DMS 273 (cell line): ENCODE measurements around the gene GALNT6.

Experiments used
- DNase-seq: peaks from one replicate; lab custom pipeline; 2025; ENCODE audit not compliant: unreplicated experiment; lab: John Stamatoyannopoulos, UW

The GALNT6 gene

DNA sequence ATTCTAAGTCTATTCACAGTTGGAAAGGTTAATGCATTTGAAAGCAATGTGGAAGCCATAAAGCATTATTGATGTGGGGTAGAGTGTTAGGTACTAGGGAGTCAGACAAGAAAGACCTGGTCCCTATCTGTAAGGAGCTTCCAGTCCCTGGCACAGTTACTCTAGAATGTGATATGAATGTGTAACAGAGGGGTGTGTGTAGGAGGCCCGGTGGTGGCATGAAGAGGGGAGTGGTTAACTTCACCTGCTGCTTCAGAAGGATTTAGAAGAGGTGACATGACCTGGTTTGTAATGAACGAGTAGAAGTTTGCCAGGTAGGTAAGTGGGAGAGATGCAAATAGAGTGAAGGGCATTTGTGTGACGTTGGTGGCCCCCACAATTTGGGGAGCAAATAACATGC, 15.1 kb upstream of the GALNT6 start:
- no peak for DNase-seq

GRCh38 chr12:51405801-51406207, 14.6 kb upstream of the GALNT6 start:
- DNase-seq, result no peak

GRCh38 chr12:51404627-51405026, 13.4 kb upstream of the GALNT6 start:
- no peak for DNase-seq

DNA sequence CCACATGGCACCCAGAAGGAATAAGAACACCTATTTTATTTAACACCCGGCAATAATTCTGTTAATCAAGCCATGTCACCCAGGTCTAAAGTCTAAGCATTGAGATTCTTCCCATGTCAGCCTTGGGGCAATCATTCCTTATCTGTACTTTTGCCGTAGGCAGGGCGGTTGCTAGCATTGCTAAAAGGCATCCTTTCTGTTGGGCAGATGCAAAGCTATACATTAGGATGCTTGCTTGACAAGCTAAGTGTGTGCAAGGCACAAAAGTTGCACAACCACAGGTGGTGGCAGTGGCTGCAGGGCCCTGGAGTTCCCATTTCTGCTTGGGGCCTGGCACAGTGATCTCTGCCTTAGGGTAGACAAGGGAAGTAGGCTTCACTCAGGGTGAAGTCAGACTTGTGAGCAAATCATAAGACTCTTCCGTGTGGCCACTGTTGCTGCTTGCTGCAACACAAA, 12.5 kb upstream of the GALNT6 start:
- DNase-seq, result no peak

DNA sequence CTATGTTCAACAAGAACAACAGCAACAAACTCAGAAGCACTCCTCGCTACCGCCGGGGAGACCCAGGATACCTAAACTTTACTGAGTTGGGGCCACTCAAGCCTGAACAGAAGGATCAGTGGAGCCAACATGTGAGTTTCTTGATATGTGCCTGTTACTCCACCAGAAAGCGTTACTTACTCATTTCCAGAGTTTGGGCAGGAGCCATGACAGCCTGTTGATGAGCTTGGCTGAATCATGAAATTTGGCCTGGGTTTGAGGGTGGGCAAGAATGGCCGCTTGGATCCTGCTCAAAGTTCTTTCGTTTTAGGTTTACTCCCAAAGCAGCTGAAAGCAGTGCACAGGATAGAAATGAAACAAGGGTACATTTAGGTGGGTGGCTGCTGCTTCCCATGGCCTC, 12.0 kb upstream of the GALNT6 start:
- no peak for DNase-seq

- DNase-seq, result no peak
Observed at GRCh38 chr12:51401900-51402299, 10.7 kb upstream of the GALNT6 start.

DNA sequence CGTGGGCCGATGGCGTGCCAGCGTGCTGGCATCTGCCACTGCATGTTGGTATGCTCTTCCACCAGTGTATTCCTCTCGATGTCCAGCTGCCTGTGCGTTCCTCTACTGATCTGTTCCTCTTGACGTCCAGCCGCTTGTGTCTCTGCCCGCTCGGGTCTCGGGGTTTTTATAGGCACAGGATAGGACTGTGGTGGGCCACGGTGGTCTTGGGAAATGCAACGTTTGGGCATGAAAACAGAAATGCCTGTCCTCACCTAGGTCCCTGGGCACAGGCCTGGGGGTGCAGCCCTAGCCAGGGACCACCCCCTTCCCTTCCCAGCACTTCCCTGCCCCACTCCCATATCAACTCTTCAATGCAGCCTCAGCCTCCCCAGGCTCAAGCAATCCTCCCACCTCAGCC, 10.3 kb upstream of the GALNT6 start:
- DNase-seq, result no peak

DNA sequence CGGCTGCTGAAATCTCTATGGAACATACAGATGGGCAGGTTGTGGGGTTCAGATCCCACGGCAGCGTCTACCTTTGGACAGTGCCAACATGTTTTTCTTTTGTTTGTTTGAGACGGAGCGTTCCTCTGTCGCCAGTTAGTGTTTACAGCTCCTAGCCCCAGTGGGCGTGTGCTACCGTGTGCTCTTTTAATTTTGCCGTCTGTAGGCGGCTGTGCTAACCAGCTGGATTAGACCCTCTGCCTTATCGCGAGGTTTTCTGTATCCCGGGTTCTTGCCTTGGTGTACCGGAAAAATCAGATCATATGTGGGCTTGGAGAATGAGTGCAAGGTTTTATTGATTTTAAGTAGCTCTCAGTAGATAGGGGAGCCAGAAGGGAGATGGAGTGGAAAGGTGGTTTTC, 9.8 kb upstream of the GALNT6 start:
- no peak for DNase-seq

DNA sequence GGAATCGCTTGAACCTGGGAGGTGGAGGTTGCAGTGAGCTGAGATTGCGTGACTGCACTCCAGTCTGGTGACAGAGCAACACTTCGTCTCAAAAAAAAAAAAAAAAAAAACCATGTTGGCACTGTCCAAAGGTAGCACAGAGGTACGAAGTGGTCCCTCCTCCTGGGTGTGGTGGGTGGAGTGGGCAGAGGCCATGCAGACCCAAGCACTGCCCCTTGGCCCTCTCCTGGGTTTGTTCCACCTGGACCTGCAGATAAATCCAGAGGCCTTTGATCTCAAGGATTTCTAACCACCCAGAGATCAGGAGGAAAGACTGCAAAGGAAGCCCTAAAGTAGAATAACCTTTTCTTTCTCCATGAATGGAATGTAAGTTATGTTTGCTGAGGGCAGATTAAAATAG, 8.7 kb upstream of the GALNT6 start:
- DNase-seq, result no peak

GRCh38 chr12:51397670-51398069, 6.5 kb upstream of the GALNT6 start:
- no peak for DNase-seq

DNA sequence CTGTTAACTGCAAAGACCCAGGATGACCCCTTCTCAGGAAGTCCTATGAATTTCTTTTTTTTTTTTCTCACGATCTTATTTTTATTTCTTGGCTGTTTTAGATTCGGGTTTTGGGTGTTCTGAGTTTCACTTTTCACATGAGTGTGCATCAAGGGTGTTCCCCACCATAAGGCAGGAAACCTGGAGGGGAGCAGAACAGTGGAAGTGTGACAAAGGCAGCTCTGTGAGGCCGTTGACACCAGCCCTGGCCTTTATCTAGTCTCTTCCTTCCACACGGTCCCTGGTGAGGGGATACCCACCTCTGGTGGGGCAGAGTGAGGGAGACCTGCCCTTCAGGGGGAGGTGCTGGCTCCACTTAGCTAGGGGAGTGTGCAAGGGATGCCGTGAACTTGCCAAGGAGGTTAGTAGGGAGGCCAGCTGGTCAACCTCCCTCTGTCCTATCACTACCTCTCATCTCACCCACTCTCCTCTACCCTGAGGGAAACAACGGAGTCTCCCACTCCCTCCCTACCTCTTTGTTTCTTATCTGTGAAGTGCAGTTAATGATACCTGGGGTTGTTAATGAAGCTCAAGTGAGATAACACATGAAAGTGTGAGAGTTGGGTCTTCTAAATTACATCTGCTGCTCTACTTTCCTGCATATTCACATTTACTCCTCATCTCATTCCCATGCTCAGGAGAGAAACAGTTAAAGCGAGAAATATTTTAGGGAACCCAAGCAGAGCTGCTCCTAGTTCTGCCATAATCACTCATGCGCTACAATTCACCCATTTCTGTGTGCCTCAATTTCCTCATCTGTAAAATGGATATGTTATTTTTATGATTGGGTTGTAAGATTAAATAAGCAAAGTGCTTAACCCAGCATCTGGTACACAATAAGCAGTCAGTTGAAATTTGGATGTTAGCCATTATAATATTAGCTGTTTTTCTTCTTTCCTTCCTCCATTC, 4.4 kb upstream of the GALNT6 start:
- no peak for DNase-seq

GRCh38 chr12:51393676-51394545, 2.7 kb upstream of the GALNT6 start:
- no peak for DNase-seq

DNA sequence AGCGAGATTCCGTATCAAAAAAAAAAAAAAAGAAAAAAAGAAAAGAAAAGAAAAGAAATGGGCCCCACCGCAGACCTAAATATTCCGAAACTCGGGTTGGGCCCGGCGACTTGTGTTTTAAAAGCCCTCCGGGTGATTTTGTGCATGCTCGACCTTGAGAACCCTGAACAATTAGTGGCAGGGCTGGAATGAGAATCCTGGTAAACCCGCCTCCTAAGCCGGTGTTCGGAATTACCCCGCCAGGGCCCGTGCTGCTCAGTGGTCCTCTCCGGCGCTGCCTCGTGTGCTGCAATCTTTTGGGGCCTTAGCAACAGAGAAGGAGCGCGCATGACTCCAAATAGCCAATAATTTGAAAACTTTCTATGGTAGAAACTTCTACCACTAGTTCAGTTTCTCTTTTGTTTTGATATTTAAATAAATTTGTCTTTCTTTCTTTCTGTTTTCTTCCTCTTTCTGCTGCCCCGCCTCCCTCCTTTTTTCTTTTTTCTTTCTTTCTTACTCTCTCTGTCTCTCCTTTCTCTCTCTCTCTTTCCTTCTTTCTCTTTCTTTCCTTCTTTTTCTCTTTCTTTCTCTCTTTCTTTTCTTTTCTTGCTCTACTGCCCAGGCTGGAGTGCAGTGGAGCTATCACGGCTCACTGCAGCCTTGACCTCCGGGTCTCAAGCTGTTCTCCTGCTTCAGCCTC, 1.5 kb upstream of the GALNT6 start:
- no peak for DNase-seq

- no peak for DNase-seq
Observed at GRCh38 chr12:51390891-51391282, 319 bp downstream of the GALNT6 start.

DNA sequence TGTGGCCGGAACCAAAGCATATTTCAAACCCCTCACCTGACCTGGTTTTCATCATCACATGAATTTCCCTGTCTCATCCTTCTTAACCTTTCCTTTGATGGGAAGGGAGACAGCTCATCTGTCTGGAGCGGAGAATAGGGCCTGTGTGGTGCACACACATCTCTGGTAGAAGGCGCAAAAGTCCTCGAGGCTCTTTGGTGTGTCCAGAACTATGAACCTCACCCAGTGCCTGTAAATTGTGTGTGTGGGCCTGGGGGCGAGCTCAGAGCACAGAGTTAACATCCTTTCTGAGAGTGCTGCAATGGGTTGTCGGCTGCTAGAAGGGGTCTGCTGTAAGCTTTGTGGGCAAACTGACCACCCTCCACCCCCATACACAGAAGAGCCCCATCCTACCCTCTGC, 749 bp downstream of the GALNT6 start:
- DNase-seq, result no peak

DNA sequence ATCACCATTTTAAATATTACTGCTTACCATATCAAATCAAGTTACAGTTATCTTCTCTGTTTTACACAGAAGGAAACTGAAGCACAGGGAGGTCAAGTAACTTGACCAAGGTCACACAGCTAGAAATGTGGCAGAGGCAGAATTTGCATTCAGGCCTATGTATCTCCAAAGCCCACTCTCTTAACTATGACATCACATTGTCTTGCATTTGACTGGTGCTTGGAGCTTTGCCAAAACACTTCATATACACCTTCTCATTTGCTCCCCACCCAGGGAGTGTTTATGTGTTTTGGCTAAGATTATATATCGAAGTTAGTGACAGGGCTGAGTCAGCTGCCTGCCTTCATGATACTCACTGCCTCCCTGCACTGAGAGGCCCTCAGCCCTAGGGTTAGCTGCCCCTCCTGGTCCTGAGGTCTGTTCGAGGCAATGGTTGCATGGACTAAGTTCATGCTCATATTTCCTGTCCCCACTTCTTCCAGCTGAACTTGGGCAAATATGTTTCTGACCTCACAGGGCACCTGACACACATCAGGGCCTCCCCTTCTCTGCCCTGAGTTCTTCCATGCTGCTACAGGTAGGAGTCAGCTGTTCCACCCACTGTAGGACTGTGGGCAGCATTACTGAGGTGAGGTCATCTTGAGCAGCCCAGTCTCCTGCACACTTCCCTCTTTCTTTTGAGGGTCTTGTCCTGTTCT, 1.8 kb downstream of the GALNT6 start:
- peak; percentile 6 for DNase-seq

- no peak for DNase-seq
Observed at GRCh38 chr12:51388846-51389245, 2.4 kb downstream of the GALNT6 start.

GRCh38 chr12:51388069-51388799, 3.0 kb downstream of the GALNT6 start:
- DNase-seq, result peak; percentile 33

DNA sequence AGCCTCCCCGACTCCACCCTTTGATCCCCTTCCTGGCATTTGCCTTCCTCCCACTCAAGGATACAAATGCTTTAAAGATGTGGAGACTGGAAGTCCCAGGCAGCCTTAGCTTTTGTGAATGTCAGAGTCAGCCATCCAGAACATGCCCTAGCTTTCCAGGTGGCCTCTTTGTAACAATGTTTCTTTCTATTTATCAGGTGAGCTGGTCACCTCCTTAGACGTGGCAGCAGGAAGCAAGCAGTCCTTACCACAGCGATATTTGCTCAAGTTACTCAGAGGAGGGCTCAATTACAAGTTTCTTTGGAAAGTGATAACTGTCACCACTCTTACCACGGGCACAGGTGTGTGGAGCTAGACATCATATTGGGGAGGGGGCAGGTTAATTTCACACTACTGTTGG, 4.9 kb downstream of the GALNT6 start:
- no peak for DNase-seq

GRCh38 chr12:51383269-51383905, 7.8 kb downstream of the GALNT6 start:
- DNase-seq, result no peak
